GM18511 (cell line): Measurements from ENCODE around the gene MAGEA11.
"Not testable (repeated sequence)": the region's sequence is repeated elsewhere in the genome, so short reads cannot be mapped to it uniquely, and the experiment has no call there.

ENCODE experiments used
- ATAC-seq: cut with Tn5 transposase; IDR thresholded peaks from one replicate; pipeline ENCODE4 v1.9.1; 2021; ENCODE audit warnings: mild to moderate bottlenecking, moderate library complexity; ENCODE audit not compliant: unreplicated experiment

The MAGEA11 gene, protein sequence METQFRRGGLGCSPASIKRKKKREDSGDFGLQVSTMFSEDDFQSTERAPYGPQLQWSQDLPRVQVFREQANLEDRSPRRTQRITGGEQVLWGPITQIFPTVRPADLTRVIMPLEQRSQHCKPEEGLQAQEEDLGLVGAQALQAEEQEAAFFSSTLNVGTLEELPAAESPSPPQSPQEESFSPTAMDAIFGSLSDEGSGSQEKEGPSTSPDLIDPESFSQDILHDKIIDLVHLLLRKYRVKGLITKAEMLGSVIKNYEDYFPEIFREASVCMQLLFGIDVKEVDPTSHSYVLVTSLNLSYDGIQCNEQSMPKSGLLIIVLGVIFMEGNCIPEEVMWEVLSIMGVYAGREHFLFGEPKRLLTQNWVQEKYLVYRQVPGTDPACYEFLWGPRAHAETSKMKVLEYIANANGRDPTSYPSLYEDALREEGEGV

DNA sequence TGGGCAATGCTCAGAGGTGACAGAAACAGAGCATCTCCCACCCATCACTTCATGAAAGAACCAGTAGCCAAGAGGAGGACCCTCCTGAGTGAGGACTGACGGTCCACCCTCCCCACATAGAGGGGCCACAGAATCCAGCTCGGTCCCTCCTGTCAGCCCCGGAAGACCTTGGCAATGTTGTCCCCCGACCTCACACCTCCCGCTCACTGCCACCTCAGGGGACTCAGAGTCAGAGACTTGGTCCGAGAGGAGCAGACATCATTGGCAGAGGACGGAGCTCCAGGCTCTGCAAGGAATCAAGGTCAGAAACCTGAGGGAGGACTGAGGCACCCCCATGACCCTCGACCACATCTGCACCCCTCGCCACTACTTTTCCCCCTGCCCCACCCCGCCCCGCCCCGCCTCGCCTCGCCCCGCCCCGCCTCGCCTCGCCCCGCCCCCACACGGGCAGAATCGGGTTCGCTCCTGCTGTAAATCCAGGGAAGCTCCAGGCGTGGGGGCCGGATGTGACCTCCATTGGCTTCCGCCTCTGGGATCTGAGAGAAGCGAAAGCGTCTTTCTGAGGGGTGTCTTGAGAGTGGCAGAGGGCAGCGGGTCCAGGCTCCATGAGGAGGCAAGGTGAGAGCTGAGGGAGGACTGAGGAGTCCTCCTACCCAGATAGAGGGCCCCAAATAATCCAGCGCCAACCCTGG, at the start of gene MAGEA11:
Gene MAGEA11, plus strand, starts transcription at position 516 of the 692 bp plus-strand sequence. CDS start 1,100 bp downstream, outside the sequence.
- ATAC-seq: no peak

DNA sequence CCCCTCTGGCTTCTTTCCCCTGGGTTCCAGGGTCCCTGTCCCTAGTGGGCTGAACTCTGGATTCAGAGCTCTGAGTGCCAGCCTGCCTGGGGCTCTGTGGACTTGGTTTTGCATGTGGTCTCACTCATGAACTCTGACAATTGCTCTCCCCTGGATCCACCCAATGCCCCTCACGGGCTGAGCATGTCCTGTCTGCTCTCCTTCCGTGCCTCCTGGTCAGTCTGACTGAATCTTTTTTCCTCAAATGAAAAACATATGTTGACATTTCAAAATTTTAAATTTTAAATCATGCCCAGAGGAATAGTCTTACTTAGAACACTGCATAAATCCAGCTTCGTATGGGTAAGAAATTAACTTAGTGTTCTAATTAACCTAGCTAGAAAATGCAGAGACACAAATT, 36.8 kb upstream of the MAGEA11 start:
- not testable (repeated sequence) for ATAC-seq

DNA sequence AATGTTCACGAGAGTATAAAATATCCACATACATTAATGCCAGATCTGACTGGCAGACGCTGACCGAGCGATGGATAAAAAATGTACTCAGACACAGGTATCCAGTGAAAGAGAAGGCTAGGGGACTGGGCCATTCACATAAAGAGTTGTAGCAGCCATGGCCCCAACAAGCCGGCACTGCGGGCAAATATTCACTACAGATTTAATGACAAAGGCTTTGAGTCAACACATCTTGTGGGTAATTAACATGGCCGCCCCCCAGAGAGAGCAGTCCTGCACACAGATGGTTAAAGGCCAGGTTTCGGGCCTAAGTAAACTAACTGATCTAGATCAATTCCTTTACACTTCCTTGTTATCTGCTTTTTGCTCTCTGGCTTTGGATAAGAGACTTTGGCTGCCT, 36.3 kb upstream of the MAGEA11 start:
- not testable (repeated sequence) for ATAC-seq

DNA sequence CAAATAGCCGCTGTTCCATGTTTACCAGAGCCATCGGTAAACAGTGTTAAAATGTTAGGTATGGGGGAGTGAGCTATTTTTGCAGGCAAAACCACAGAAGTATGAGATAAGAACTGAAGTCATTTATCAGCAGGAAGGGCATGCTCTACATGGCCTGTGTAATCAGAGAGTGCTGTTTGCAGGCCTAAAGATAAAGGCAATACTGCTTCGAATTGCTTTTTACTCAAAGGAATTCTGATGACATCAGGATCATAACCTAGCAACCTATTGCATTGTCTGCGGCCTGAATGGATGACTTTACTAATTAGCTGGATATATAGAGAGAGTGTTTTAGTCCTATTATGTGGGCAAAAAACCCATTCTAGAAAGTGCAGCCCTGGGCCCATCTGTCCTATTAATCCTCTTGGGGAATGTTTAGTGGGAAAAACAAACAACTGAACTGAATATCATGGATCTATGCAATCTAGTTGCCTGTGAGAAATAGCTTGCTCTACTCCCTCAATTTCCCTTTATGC, 32.6 kb upstream of the MAGEA11 start:
- ATAC-seq: not testable (repeated sequence)

DNA sequence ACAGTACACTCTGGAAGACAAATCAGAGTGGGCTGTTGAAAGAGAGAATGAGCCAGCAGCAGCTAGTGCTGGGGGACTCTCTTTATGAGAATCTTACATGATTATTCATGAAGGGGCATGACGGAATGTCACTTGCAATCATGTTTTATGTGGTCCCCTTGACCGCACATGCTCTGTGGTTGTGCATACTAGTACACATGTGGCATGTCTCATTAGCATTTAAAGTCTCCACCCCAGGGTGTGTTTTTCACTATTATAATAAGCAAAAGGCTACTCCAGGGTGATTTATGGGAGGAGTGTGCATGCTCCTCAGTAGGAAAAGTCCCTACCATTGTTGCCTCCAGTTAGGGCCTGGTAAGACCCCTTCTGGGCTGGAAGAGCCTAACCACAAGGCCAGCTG, 30.7 kb upstream of the MAGEA11 start:
- ATAC-seq: no peak

DNA sequence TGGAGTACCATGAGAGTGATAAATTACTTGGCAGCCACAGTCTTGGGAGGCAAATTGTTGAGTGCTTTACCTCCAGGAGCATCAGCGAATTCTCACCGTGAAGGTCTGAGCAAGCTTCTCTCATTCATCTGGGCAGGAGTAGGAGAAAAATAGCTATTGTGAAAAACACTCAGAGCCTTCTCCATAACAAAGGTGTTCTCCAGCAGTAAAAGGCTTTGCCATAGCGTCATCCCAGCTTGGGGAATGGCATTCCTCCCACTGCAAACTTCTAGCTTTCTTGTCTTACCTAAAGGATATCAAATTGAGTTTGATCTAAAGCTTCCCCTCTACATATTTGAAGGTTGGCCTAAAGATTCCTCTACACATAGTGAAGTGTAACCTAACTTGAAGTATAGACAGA, 29.8 kb upstream of the MAGEA11 start:
- ATAC-seq: no peak

DNA sequence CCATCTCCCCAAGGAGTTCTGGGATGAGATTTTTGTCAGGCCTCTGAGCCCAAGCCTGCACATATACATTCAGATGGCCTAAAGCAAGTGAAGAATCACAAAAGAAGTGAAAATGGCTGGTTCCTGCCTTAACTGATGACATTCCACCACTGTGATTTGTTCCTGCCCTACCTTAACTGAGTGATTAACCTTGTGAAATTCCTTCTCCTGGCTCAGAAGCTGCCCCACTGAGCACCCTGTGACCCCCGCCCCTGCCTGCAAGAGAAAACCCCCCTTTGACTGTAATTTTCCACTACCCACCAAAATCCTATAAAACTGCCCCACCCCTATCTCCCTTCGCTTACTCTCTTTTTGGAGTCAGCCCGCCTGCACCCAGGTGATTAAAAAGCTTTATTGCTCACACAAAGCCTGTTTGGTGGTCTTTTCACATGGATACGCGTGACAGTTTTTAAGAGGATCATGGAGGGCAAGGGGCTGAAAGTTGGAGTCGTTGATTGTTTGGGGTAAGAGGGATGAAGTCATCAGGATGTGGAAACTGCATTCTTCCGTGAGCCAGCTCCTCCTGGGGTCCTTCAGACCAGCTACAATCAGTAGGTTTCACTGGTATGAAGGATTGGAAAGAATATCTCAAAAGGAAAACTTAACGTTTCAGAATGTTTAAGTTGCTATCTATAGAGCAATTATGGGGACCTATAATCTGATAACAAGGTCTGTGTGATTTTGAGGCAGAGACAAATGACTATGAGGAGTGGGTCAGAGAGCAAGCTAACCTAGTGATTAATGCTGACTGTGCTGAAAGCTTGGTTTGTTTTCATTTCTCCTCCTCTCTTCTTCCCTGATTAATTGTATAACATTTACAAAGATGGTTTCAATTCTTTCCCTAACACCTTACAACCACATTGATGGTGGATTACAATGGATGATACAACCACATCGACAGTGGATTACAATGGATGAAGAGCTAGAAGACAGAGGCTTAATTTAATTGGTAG, 28.6 kb upstream of the MAGEA11 start:
- no peak for ATAC-seq

DNA sequence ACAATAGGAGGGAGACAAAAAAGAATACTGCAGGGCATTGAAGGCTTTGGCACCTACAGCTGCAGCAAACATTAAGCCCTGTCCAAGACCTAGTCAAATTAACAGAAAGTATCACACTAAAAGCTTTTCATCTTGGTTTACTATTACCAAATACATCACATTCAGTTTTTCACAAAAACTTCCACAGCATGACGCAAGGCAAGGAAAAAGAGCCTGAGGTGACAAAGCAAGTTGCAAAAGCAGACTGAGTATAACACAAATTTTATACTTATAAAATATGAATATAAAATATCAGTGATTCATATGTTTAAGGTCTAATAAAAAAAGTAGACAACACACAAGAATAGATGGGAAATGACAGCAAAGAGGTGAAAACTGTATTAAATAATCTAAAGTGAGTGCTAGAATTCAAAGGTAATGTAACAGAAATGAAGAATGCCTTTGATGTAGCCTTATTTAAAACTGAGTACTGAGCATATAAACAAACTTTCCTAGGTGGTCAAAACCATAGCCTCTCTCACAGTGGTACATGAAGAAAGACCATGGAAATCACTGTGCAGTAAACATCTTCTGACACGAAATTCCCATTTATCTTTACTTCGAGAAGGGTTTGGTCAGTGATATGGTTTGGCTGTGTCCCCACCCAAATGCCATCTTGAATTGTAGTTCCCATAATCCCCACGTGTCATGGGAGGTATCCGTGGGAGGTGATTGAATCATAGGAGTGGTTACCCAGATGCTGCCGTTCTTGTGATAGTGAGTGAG, 27.7 kb upstream of the MAGEA11 start:
- no peak for ATAC-seq

DNA sequence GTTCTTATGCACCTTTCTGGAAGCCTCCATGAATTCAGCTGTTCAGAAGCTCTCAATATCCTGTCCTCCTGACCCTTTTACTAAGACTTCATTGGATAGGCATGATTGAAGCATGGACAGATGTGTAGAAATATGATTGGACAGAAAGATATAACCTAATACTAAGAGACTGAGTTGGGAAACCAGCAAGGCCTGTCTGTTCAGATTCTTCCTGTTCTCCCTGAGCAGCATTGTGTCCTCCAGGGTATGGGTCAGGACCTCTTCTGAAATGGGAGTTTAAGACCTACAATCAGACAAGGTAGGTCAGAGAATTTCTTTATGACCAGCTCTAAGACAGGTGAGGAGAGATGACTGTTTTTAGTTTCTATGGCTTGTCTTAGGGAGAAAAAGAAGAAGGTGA, 23.9 kb upstream of the MAGEA11 start:
- ATAC-seq: no peak

DNA sequence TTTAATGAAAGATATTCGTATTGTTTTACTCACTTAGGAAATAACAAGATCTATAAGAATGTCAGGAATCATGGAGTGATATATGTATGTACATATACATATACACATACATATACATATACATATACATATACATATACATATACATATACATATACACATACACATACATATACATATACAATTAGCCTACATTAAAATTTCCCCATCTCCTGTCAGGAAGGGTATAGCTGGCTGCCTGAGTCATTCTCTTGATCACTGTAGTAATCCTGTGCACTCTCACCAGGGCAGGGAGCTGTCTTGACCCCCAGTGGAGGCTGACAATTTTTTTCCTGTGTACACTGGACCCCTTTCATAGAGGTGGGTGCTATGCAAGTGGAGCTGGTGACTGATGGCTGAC, 23.3 kb upstream of the MAGEA11 start:
- no peak for ATAC-seq

DNA sequence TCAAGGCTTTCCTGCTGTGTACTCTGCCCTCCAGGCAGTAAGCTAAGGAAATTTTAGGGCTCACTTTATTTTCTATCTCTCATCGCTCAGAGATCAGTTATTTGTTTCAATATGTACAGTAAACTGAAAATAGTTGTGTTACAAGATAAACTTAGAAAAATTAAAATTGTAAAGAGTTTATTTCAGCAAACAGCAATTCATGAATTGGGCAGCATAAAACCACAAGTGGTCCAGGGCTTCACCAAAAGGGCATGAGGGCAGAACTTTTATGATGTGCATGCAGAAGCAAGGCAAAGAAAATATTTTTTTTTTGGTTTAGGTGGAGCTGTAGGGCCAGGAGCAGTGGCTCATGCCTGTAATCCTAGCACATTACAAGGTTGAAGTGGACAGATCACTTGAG, 20.1 kb upstream of the MAGEA11 start:
- ATAC-seq: no peak

DNA sequence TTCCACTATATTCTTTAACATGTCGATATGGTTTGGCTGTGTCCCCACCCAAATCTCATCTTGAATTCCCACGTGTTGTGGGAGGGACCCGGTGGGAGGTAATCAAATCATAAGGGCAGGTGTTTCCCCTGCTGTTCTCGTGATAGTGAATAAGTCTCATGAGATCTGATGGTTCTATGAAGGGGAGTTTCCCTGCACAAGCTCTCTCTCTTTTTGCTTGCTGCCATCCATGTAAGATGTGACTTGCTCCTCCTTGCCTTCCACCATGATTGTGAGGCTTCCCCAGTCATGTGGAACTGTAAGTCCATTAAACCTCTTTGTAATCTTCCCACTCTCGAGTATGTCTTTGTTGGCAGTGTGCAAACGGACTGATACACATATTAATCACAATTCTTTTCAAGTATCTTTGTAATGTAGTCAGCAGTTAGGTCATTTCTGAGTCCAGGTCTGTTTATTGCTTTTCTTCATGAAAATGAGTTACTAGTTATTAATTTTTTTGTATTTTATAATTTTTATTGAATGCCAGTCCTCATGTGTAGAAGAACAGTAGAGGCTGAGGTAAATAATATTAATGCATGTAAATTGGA, 19.1 kb upstream of the MAGEA11 start:
- ATAC-seq: not testable (repeated sequence)

DNA sequence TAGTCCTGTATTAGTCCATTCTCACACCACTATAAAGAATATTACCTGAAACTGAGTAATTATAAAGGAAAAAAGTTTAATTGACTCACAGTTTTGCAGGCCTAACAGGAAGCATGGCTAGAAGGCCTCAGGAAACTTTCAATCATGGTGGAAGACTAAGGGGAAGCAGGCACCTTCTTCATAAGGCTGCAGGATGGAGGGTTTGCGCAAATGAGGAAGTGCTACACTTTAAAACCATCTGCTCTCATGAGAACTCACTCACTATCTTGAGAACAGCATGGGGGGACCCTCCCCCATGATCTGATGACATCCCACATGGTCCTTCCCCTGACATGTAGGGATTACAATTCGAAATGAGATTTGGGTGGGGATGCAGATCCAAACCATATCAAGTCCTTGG, 12.1 kb upstream of the MAGEA11 start:
- ATAC-seq: no peak

DNA sequence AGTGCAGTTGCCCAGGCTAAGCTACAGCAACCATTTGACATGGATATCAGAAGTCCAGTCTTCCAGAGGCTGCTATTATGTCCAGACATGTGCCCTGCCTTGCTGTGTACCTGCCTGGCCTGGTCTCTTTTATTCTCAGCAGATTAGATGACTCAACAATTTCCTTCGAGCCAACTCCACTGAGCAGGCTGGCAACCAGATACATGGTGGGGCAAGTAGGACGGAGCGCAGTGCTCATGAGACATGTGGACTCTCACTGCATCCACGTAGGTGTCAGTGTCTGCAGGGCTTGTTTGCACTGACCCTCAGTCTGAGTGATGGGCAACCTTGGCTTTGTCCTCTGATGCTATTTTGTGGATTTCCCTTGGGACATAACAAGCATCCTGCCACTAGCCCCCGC, 7.2 kb upstream of the MAGEA11 start:
- ATAC-seq: no peak

DNA sequence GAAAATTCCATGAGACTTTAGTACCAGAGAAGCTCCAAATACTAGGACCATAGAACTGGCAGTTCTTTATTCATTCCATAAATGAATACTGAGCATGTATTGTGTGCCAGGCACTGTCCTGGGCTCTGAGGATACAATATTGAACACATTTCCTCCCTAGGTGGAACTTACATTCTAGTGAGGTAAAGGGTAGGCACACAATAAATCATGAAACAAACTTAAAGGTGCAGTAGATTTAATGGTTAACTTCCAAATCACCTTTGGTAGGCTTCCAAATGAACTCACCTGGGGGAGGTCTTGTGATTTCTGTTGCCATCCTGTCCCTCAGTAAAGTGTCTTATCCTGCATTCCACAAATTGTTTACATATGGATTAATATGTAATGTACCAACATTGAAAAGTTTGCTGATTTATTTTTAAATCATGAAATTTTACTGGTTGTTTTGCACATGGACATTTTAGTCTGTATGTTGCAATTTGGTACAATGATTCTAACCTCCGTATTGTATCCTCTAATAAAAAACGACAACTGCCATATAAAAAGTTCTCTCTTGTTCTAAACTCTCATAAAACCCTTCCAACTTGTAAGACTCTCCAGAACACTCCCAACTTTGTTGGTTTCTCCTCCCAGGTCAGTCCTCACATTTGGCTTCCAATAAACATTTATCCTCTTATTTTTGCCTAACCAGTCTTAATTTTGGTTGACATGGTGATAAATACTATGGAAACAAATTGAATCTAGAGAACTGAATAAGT, 4.5 kb upstream of the MAGEA11 start:
- no peak for ATAC-seq

DNA sequence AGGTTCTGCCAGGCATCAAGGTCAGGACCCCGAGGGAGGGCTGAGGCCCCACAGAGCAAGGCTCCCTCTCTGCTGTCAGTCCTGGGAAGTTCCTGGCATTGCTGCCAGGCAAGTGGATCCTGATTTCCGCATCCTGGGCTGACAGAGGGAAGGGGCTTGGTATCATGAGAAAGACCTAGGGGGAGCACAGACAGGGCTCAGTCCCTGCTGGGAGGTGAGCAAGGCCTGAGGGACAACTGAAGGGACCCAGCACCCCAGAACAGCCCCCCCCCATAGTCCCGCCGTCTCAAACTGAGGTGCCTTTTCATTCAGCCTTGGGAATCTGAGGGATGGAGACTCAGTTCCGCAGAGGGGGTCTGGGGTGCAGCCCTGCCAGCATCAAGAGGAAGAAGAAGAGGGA, 971 bp downstream of the MAGEA11 start:
- ATAC-seq: no peak

DNA sequence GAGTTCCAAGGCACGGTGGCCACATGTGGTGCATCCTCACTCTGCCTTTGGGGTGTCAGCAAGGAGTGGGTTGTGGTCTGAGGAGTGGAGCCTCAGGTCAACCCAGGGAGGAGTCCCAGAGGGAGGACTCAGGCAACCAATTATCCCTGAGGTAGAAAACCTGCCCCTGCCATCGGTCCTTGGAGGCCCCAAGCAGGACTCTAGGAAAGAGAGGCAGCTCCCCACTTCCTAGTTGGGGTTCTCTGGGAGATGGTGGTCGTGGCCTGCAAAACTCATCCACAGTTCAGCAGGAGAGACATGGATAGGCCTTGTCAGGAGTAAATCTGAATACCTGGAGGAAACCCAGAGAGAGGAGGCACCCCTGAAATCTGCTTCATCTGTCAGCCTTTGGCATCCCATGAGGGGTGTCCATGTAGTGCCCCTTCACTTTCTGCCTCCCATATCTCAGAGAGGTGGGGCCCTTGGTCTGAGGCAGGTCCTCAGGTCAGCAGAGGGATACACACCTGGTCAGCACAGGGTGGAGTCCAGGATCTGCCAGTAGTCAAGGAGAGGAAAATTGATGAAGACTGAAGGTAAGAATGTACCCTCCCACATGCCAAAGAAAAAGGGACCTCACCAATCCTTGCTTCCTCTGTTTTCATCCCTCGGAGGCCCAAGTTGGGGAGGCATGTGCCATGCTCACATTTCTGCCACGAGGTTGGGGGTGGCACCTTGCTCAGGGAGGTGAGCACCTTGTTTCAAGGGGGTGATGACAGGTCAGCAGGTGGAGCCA, 1.6 kb downstream of the MAGEA11 start:
- ATAC-seq: no peak

DNA sequence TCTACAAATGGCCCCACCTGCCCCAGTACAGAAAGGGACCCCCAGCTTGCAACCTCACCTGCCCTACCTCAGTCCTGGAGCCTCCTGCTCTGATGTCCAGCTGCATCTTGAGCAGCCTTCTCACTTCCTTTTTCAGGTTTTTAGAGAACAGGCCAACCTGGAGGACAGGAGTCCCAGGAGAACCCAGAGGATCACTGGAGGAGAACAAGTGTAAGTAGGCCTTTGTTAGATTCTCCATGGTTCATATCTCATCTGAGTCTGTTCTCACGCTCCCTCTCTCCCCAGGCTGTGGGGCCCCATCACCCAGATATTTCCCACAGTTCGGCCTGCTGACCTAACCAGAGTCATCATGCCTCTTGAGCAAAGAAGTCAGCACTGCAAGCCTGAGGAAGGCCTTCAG, 3.6 kb downstream of the MAGEA11 start:
- ATAC-seq: peak; percentile 79
